Large intestine (tissue), 3 donors: Measurements from ENCODE around the gene CYTL1. TPM values are rescaled to one million over a fixed set of nuclear protein-coding genes. Genes with fewer than 3 reads are reported as not detected.
"Not testable (repeated sequence)": the region's sequence is repeated elsewhere in the genome, so short reads cannot be mapped to it uniquely, and the experiment has no call there.

ENCODE experiments used
- DNase-seq, 2 donors: peaks; one replicate each; pipeline versions ENCODE4 v3.0.0 to v3.0.0-alpha.2; 2013
- H3K27ac ChIP-seq: one replicate; pipeline ENCODE4 v1.5.1; 2013; ENCODE audit warnings: low read length
- H3K27me3 ChIP-seq: 2 replicates; pipeline ENCODE4 v1.6.1; 2013; ENCODE audit warnings: low read length; ENCODE audit not compliant: control insufficient read depth, insufficient read depth
- H3K36me3 ChIP-seq: 2 replicates; pipeline ENCODE4 v1.6.1; 2013; ENCODE audit warnings: low read length; ENCODE audit not compliant: control insufficient read depth, insufficient read depth
- H3K4me1 ChIP-seq: one replicate; pipeline ENCODE4 v1.6.1; 2013; ENCODE audit warnings: low read length; ENCODE audit not compliant: control insufficient read depth, insufficient read depth
- H3K4me3 ChIP-seq: one replicate; pipeline ENCODE4 v1.5.1; 2013; ENCODE audit warnings: low read length
- H3K9me3 ChIP-seq: one replicate; pipeline ENCODE4 v1.6.1; 2013; ENCODE audit warnings: mild to moderate bottlenecking, low read depth, low read length, moderate library complexity; ENCODE audit not compliant: control insufficient read depth
- WGBS: methylation state at CpG from one replicate; pipeline ENCODE4 v1.1.5; 2013; ENCODE audit warnings: low lambda C conversion rate; ENCODE audit not compliant: insufficient coverage; 5-methylcytosine and 5-hydroxymethylcytosine counted together
- polyA plus RNA-seq: library from polyadenylated mRNA; unstranded; fragments of 120-200 nt; gene quantifications from one replicate; pipeline ENCODE4 v1.2.1, GENCODE V29; 2013

Gene CYTL1
- polyA plus RNA-seq, 1 donor, result 6.7 TPM

- Histone ChIP-seq H3K4me1 (no peaks in the 10 kb centered on the region), H3K9me3 (no peaks in the 10 kb centered on the region), H3K27ac (no peak overlapping the region), H3K4me3 (no peak overlapping the region), H3K36me3 (no peaks in the 10 kb centered on the region), H3K27me3 (no peaks in the 10 kb centered on the region)
- WGBS, result 91% methylated on average over 3 of the region's 3 CpGs
- DNase-seq, result no peak
Measured at GRCh38 chr4:5003918-5004317, 15.3 kb downstream of the CYTL1 start.

DNA sequence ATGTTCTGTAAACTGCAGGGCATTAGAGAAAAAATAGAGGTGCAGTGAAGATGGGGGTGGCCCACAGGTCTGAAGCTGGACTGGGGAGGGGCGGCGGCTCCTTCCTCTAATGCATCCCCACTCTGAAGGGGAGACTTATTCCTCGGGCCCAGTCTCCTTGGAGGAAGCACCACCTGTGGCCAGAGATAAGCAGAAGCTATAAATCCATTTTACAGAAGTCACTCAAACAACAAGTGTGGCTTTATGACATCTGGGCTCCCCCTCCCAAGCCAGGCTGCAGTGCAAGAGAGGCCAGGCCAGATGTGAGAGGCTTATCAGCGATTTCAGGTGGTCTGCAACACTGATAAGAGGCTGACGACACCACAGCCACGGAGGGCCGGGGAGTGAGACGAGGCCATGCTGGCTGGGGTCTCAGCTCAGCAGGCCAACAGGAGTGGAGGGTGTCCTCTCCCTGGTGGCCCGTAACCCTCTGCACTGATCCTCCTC lies 15.8 kb downstream of the CYTL1 start:
- Histone ChIP-seq H3K9me3 (no peaks in the 10 kb centered on the region), H3K4me1 (no peaks in the 10 kb centered on the region), H3K4me3 (no peak overlapping the region), H3K27ac (no peak overlapping the region), H3K27me3 (no peaks in the 10 kb centered on the region), H3K36me3 (no peaks in the 10 kb centered on the region)
- peak in 1 of 2 donors; percentile 12 for DNase-seq
- WGBS, result no CpG with 5 or more reads among the region's 9 CpGs

GRCh38 chr4:5001641-5002040 lies 17.6 kb downstream of the CYTL1 start:
- DNase-seq, H3K4me1 ChIP-seq, H3K36me3 ChIP-seq, H3K4me3 ChIP-seq, H3K27ac ChIP-seq, H3K27me3 ChIP-seq, H3K9me3 ChIP-seq: not testable (repeated sequence)
- WGBS, result no CpG with 5 or more reads among the region's 6 CpGs

DNA sequence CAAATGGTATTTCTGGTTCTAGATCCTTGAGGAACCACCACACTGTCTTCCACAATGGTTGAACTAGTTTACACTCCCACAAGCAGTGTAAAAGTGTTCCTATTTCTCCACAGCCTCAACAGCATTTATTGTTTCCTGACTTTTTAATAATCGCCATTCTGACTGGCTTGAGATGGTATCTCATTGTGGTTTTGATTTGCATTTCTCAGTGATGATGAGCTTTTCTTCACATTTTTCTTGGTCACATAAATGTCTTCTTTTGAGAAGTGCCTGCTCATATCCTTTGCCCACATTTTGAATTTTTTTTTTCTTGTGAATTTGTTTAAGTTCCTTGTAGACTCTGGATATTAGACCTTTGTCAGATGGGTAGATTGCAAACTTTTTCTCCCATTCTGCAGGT lies 22.3 kb downstream of the CYTL1 start:
- H3K9me3 ChIP-seq, DNase-seq, H3K27ac ChIP-seq, H3K4me3 ChIP-seq, H3K36me3 ChIP-seq, H3K4me1 ChIP-seq, H3K27me3 ChIP-seq: not testable (repeated sequence)
- no CpG with 5 or more reads among the region's 1 CpG for WGBS

DNA sequence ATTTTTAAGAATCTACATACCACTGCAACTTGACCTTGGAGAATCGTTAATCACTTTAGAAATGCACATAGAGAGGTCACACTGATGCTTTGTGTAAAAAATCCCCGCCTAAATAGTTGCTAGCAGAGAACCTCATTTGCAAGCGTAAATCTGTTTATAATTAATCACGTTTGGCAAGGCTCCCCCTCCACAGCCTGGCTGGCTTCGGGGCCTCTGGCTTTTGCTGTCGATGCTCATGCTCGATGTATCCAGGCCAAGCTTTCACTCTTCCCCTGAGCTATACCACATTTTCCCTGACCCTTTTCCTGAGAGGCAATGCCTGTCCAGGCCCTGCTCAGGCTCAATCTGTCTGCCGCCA lies 23.4 kb downstream of the CYTL1 start:
- Histone ChIP-seq H3K4me1 (no peaks in the 10 kb centered on the region), H3K4me3 (no peak overlapping the region), H3K27me3 (no peaks in the 10 kb centered on the region), H3K9me3 (no peaks in the 10 kb centered on the region), H3K27ac (no peak overlapping the region), H3K36me3 (no peaks in the 10 kb centered on the region)
- WGBS, result 20% methylated on average over 1 of the region's 8 CpGs
- peak in 1 of 2 donors; percentile 5 for DNase-seq

DNA sequence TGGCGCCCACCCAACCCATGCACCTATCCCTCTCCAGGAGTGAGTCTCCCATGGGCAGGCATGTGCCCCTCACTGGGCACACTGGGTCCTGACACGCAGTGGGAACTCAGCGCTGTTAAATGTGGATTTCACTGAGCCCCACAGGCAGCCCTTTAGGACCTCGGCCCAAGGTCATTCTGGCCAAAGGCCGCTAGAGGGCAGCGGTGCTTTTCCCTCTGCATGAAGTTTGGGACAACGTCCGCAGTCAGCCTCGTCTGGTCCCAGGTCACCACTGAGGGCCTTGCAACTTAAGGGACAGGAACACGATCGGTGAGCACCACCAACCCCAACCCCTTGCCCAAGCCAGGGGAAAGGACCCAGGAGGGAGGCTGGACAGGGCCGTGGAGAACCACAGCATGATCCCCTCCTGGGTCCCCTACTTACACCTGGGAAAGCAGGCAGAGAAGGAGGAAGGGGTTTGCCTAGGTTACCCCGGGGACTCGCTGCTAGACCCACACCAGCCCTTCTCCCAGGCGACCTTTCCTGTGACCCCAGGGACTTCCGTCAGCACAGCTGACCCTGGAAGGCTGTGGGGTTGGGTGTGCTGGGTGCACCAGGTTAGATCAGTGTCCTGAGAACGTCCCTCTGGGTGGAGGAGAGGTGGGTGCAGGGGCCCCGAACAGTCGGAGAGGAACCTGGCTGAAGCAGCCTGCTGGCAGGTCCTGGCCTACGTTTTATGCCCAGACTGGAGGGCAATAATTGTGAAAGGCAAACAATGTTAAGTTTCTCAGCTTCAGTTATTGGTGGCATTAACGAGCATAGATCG lies 24.0 kb downstream of the CYTL1 start:
- Histone ChIP-seq H3K4me3 (no peak overlapping the region), H3K27me3 (no peaks in the 10 kb centered on the region), H3K27ac (no peak overlapping the region), H3K36me3 (no peaks in the 10 kb centered on the region), H3K9me3 (no peaks in the 10 kb centered on the region), H3K4me1 (no peaks in the 10 kb centered on the region)
- peak; percentile 31 to 39 for DNase-seq
- WGBS, result 60% methylated on average over 2 of the region's 22 CpGs

DNA sequence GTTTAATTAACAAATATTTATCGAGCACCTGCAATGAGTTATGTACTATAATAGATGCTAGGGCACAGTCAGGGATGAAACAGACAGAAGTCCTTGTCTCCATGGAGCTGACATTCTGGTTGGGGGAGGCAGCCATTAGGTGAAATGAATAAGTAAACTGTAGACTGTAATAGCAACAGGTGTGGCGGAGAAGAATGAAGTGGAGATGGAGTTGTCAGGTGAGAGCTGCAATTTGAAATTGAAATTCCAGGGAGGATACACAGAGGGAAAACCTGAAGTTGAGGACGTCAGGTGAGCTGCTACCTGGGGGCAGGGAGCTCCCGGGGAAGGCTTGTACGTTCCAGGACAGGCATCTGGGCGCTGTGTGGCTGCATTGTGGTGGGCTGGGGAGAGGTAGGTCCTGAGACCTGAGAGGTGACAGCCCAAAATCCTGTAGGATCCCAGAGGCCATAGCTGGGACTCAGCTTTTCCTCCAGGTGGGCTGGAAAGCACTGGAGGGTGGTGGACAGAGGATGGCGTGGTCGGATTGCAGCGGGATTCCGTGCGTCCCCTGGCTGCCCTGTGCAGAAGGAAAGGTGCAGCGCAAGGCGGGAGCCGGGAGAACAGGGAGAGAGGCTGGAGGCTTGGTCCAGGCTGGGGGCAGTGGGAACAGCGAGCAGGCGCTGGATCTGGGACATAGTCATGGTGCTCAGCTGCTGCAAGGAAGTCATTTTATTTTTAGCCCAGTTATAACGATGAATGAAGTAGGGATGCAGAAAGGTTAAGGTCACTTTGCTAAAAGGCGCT lies 24.8 kb downstream of the CYTL1 start:
- Histone ChIP-seq H3K27ac (no peak overlapping the region), H3K4me3 (no peak overlapping the region), H3K4me1 (no peaks in the 10 kb centered on the region), H3K27me3 (no peaks in the 10 kb centered on the region), H3K36me3 (no peaks in the 10 kb centered on the region), H3K9me3 (no peaks in the 10 kb centered on the region)
- WGBS, result 33% methylated on average over 3 of the region's 18 CpGs
- no peak for DNase-seq

GRCh38 chr4:4992833-4993232 lies 26.4 kb downstream of the CYTL1 start:
- H3K27me3 ChIP-seq, result no peaks in the 10 kb centered on the region
- no peaks in the 10 kb centered on the region for H3K4me1 ChIP-seq
- H3K27ac ChIP-seq, result no peak overlapping the region
- no peaks in the 10 kb centered on the region for H3K36me3 ChIP-seq
- WGBS, result no CpG with 5 or more reads among the region's 5 CpGs
- H3K4me3 ChIP-seq, result no peak overlapping the region
- no peak for DNase-seq
- no peaks in the 10 kb centered on the region for H3K9me3 ChIP-seq

DNA sequence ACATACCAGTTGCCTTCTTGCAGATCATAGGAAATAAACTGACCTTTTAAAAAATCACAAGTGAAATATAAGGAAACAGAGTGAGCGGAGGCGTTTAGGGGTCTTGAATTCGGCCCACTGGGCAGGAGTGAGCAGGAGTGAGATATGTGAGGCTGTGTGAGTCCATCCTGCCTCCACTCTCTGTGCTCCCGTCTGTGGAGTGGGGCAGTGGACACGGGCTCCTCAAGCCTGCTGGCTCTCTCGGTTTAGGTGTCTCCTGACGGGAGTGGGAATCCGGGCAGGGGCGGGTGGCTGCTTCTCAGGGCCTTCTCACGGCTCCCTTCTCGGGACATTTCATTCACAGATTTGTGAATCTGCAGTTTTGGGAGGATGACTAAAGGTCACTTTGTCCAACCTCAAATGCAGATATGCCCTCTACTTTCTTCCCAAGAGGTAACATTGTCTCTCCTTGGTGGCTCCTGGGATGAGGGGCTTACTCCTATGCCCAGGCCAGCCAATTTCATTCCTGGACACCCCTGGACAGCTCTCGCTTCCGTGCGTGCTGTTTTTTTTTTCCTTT lies 27.6 kb downstream of the CYTL1 start:
- Histone ChIP-seq H3K27ac (no peak overlapping the region), H3K4me1 (no peaks in the 10 kb centered on the region), H3K27me3 (no peaks in the 10 kb centered on the region), H3K4me3 (no peak overlapping the region), H3K36me3 (no peaks in the 10 kb centered on the region), H3K9me3 (no peaks in the 10 kb centered on the region)
- no peak for DNase-seq
- WGBS, result 80% methylated on average over 1 of the region's 14 CpGs

DNA sequence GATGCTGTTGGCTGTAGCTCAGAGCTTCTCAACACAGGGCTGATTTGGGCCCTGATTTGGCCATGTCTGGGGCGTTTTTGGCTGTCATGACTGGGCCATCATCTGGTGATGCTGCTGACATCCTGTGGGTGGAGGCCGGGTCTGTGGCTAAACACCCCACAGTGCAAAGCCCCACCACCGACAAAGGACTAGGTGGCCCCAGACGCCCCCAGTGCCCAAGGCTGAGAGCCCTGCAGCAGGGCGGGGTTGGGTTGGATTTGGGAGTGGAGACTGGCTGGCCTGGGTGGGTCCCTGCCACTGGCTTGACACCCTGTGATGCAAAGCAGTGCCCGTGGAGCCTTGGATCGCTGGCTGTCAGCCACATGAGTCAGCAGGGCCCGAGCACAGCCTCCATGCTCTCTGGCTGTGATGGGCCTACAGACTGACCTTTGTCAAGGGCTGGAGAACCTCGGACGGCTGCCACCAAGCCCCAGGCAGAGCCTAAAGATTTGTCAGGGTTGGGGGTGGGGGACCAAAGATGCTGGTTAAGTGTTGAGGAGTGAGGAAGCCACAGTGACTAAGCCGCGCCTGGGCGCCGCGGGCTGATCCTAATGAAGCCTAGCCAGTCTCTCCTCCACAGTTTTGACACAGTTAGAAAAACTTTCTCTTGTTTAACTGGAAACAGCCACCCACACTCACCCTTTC lies 28.3 kb downstream of the CYTL1 start:
- Histone ChIP-seq H3K9me3 (no peaks in the 10 kb centered on the region), H3K27me3 (no peaks in the 10 kb centered on the region), H3K27ac (no peak overlapping the region), H3K4me1 (no peaks in the 10 kb centered on the region), H3K36me3 (no peaks in the 10 kb centered on the region), H3K4me3 (no peak overlapping the region)
- DNase-seq, result no peak
- WGBS, result no CpG with 5 or more reads among the region's 15 CpGs
